Measurements from ENCODE around the gene POLR1E. TPM values are rescaled to one million over a fixed set of nuclear protein-coding genes. Genes with fewer than 3 reads are reported as not detected.

Gene POLR1E
- total RNA-seq, 1 experiment from 2014 or later: 60.9 TPM

DNA sequence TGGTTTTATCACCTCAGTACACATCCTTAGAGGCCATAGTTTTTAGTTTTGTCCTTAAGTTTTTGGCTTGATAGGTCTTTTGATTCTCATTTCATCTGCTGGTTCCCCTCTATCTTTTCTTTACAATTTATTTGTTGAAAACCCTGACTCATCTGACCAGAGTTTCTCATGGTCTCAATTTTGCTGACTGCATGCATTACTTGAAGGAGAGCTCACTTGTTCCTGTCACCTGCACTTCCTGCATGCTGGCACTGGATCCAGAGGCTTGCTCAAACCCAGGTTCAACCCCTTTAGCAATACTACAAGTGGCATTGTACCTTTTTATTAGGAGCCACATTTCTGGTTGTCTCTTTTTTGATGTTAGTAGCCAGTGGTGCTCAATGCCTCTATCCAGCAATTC, 63.8 kb downstream of the POLR1E start:
- intact Hi-C loops (cut with micrococcal nuclease): no loop called here
- H3K4me1 ChIP-seq (ENCODE audit: control insufficient read depth in 1 of 2, insufficient read depth in 2 of 2, low read length in 2 of 2): 0 out of 4 replicates have a peak, but pooled peaks cover 0 to 5% of the 10 kb centered on the region in 2 experiments
- TF ChIP-seq YY1 (IDR thresholded peaks at IDR 0.05; ENCODE audit: extremely low read depth, insufficient replicate concordance, low read depth, low read length): no peak
- TF ChIP-seq RAD21 (IDR thresholded peaks at IDR 0.05; ENCODE audit: low read depth): no peak
- no peak for TF ChIP-seq CEBPB (IDR thresholded peaks at IDR 0.05; ENCODE audit: low read depth)
- TF ChIP-seq, protein P1, sequence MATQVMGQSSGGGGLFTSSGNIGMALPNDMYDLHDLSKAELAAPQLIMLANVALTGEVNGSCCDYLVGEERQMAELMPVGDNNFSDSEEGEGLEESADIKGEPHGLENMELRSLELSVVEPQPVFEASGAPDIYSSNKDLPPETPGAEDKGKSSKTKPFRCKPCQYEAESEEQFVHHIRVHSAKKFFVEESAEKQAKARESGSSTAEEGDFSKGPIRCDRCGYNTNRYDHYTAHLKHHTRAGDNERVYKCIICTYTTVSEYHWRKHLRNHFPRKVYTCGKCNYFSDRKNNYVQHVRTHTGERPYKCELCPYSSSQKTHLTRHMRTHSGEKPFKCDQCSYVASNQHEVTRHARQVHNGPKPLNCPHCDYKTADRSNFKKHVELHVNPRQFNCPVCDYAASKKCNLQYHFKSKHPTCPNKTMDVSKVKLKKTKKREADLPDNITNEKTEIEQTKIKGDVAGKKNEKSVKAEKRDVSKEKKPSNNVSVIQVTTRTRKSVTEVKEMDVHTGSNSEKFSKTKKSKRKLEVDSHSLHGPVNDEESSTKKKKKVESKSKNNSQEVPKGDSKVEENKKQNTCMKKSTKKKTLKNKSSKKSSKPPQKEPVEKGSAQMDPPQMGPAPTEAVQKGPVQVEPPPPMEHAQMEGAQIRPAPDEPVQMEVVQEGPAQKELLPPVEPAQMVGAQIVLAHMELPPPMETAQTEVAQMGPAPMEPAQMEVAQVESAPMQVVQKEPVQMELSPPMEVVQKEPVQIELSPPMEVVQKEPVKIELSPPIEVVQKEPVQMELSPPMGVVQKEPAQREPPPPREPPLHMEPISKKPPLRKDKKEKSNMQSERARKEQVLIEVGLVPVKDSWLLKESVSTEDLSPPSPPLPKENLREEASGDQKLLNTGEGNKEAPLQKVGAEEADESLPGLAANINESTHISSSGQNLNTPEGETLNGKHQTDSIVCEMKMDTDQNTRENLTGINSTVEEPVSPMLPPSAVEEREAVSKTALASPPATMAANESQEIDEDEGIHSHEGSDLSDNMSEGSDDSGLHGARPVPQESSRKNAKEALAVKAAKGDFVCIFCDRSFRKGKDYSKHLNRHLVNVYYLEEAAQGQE (IDR thresholded peaks at IDR 0.05; ENCODE audit: low read depth): no peak
- TF ChIP-seq FOSL1 (IDR thresholded peaks at IDR 0.05; ENCODE audit: low read depth): no peak
- TF ChIP-seq ELF1 (IDR thresholded peaks at IDR 0.05; ENCODE audit: borderline replicate concordance, low read depth): no peak
- TF ChIP-seq, protein P2, sequence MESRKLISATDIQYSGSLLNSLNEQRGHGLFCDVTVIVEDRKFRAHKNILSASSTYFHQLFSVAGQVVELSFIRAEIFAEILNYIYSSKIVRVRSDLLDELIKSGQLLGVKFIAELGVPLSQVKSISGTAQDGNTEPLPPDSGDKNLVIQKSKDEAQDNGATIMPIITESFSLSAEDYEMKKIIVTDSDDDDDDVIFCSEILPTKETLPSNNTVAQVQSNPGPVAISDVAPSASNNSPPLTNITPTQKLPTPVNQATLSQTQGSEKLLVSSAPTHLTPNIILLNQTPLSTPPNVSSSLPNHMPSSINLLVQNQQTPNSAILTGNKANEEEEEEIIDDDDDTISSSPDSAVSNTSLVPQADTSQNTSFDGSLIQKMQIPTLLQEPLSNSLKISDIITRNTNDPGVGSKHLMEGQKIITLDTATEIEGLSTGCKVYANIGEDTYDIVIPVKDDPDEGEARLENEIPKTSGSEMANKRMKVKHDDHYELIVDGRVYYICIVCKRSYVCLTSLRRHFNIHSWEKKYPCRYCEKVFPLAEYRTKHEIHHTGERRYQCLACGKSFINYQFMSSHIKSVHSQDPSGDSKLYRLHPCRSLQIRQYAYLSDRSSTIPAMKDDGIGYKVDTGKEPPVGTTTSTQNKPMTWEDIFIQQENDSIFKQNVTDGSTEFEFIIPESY (IDR thresholded peaks at IDR 0.05; ENCODE audit: extremely low read depth, insufficient replicate concordance, low read length): no peak
- TF ChIP-seq, protein P3, sequence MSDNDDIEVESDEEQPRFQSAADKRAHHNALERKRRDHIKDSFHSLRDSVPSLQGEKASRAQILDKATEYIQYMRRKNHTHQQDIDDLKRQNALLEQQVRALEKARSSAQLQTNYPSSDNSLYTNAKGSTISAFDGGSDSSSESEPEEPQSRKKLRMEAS (IDR thresholded peaks at IDR 0.05): no peak
- TF ChIP-seq EGR1 (IDR thresholded peaks at IDR 0.05; ENCODE audit: low read depth): no peak
- TF ChIP-seq POLR2AphosphoS5 (IDR thresholded peaks at IDR 0.05; ENCODE audit: low read depth, low read length): no peak
- TF ChIP-seq SIN3A (IDR thresholded peaks at IDR 0.05; ENCODE audit: low read depth): no peak
- no peak for TF ChIP-seq EZH2 (IDR thresholded peaks at IDR 0.05)
- TF ChIP-seq EZH2phosphoT487 (IDR thresholded peaks at IDR 0.05; ENCODE audit: borderline replicate concordance): no peak
- TF ChIP-seq, protein P4, sequence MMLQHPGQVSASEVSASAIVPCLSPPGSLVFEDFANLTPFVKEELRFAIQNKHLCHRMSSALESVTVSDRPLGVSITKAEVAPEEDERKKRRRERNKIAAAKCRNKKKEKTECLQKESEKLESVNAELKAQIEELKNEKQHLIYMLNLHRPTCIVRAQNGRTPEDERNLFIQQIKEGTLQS (IDR thresholded peaks at IDR 0.05): no peak
- no peak for TF ChIP-seq JUND (IDR thresholded peaks at IDR 0.05)
- TF ChIP-seq, protein P5, sequence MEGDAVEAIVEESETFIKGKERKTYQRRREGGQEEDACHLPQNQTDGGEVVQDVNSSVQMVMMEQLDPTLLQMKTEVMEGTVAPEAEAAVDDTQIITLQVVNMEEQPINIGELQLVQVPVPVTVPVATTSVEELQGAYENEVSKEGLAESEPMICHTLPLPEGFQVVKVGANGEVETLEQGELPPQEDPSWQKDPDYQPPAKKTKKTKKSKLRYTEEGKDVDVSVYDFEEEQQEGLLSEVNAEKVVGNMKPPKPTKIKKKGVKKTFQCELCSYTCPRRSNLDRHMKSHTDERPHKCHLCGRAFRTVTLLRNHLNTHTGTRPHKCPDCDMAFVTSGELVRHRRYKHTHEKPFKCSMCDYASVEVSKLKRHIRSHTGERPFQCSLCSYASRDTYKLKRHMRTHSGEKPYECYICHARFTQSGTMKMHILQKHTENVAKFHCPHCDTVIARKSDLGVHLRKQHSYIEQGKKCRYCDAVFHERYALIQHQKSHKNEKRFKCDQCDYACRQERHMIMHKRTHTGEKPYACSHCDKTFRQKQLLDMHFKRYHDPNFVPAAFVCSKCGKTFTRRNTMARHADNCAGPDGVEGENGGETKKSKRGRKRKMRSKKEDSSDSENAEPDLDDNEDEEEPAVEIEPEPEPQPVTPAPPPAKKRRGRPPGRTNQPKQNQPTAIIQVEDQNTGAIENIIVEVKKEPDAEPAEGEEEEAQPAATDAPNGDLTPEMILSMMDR (IDR thresholded peaks at IDR 0.05 in 2 of 3, conservative IDR thresholded peaks at IDR 0.05 in 1 of 3; ENCODE audit: borderline replicate concordance in 1 of 3, insufficient read depth in 1 of 3, low read depth in 2 of 3, low read length in 2 of 3): no peak
- RAD21 ChIA-PET (ENCODE audit: low non-redundant PET in 1 of 2, low total read pairs in 2 of 2, uncharacterized antibody in 2 of 2, unreplicated experiment in 2 of 2): no interaction called here
- H3K27me3 ChIP-seq (ENCODE audit: insufficient read depth, low read length): no peaks in the 10 kb centered on the region
- no peaks in the 10 kb centered on the region for H3K9me2 ChIP-seq (ENCODE audit: insufficient read depth)
- H3K36me3 ChIP-seq (ENCODE audit: control insufficient read depth in 1 of 2, insufficient read depth in 2 of 2, low read length in 2 of 2): no peaks in the 10 kb centered on the region
- no peaks in the 10 kb centered on the region for H4K20me1 ChIP-seq (ENCODE audit: insufficient read depth)
- no TSS peak for BruUV-seq (replicated peaks)
- H3K9me3 ChIP-seq (ENCODE audit: control insufficient read depth in 1 of 2, insufficient read depth in 1 of 2, low read depth in 1 of 2, low read length in 2 of 2): no peaks in the 10 kb centered on the region
- H3K4me3 ChIP-seq (replicated peaks in 1 of 2; ENCODE audit: low read depth in 1 of 2, low read length in 2 of 2): no peak overlapping the region
- ATAC-seq: no peak
- CTCF ChIA-PET: no interaction called here
- POLR2A ChIA-PET: no interaction called here
- no peaks in the 10 kb centered on the region for H3K79me2 ChIP-seq (ENCODE audit: insufficient read depth, low read length)
- no peak for DNase-seq (ENCODE audit: low read depth, low spot score)
- H2AFZ ChIP-seq (ENCODE audit: low read depth, low read length, poor library complexity, severe bottlenecking): no peak overlapping the region
- no peak overlapping the region for H3K9ac ChIP-seq (ENCODE audit: low read length)
- no peak overlapping the region for H3K27ac ChIP-seq (ENCODE audit: low read depth, low read length)
- H3K4me2 ChIP-seq (ENCODE audit: low read length): no peak overlapping the region
